Measurements from ENCODE around the gene IL10RB.

GRCh38 chr21:33236013-33236686, 30.0 kb upstream of the IL10RB start:
- TF ChIP-seq, protein P1, sequence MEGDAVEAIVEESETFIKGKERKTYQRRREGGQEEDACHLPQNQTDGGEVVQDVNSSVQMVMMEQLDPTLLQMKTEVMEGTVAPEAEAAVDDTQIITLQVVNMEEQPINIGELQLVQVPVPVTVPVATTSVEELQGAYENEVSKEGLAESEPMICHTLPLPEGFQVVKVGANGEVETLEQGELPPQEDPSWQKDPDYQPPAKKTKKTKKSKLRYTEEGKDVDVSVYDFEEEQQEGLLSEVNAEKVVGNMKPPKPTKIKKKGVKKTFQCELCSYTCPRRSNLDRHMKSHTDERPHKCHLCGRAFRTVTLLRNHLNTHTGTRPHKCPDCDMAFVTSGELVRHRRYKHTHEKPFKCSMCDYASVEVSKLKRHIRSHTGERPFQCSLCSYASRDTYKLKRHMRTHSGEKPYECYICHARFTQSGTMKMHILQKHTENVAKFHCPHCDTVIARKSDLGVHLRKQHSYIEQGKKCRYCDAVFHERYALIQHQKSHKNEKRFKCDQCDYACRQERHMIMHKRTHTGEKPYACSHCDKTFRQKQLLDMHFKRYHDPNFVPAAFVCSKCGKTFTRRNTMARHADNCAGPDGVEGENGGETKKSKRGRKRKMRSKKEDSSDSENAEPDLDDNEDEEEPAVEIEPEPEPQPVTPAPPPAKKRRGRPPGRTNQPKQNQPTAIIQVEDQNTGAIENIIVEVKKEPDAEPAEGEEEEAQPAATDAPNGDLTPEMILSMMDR (IDR thresholded peaks at IDR 0.05) = no peak
- no peak for TF ChIP-seq POLR2AphosphoS5 (IDR thresholded peaks at IDR 0.05; ENCODE audit: insufficient read depth in 1 of 2, low read depth in 1 of 2)

Data from vagina (tissue), 2 donors.